Glutamatergic neuron (in vitro differentiated cells): ENCODE results near the gene MPND. TPM values are rescaled to one million over a fixed set of nuclear protein-coding genes. Genes with fewer than 3 reads are reported as not detected.

ENCODE experiments used
- DNase-seq: peaks from one replicate; pipeline ENCODE4 v3.0.0; 2022
- H3K27ac Mint-ChIP-seq: one replicate; pipeline ENCODE4 v1.8.0; 2020; ENCODE audit warnings: mild to moderate bottlenecking, mixed read lengths, inconsistent platforms; ENCODE audit not compliant: unreplicated experiment
- H3K27me3 Mint-ChIP-seq: one replicate; pipeline ENCODE4 v1.8.0; 2020; ENCODE audit warnings: mild to moderate bottlenecking, moderate library complexity, mixed read lengths, inconsistent platforms; ENCODE audit not compliant: unreplicated experiment
- H3K36me3 Mint-ChIP-seq: one replicate; pipeline ENCODE4 v1.8.0; 2020; ENCODE audit warnings: mild to moderate bottlenecking, mixed read lengths, inconsistent platforms; ENCODE audit not compliant: unreplicated experiment
- H3K4me1 Mint-ChIP-seq: one replicate; pipeline ENCODE4 v1.8.0; 2020; ENCODE audit warnings: mild to moderate bottlenecking, low read depth, mixed read lengths, inconsistent platforms; ENCODE audit not compliant: unreplicated experiment
- H3K4me3 Mint-ChIP-seq: one replicate; pipeline ENCODE4 v1.8.0; 2020; ENCODE audit warnings: mild to moderate bottlenecking, mixed read lengths, inconsistent platforms; ENCODE audit not compliant: unreplicated experiment
- H3K9me3 Mint-ChIP-seq: one replicate; pipeline ENCODE4 v1.8.0; 2020; ENCODE audit warnings: mild to moderate bottlenecking, moderate library complexity, mixed read lengths, inconsistent platforms; ENCODE audit not compliant: unreplicated experiment
- CTCF ChIP-seq: fragments of 200-600 bp; sonication (generic); IDR thresholded peaks from one replicate; pipeline ENCODE4 v1.5.0; 2021; ENCODE audit not compliant: partially characterized antibody, unreplicated experiment
- total RNA-seq: library from RNA; stranded (reverse); fragmentation: NEBNext Ultra II Directional; extraction: Animal tissue kit (Norgen Biotek cat#: 25700); gene quantifications from one replicate; pipeline ENCODE4 v1.2.1, GENCODE V29; 2021; ENCODE audit not compliant: unreplicated experiment

Gene MPND
- total RNA-seq, 1 donor from 2014 or later = 56.7 TPM

- Mint-ChIP-seq H3K27ac (no peak overlapping the region), H3K4me1 (peaks cover 29% of the 10 kb centered on the region), H3K36me3 (no peaks in the 10 kb centered on the region), H3K9me3 (no peaks in the 10 kb centered on the region), H3K4me3 (peak overlapping the region; percentile 51), H3K27me3 (peaks cover 18% of the 10 kb centered on the region)
- DNase-seq = no peak
- no peak for TF ChIP-seq CTCF
Observed at GRCh38 chr19:4373601-4374497, 30.5 kb downstream of the MPND start.

- Mint-ChIP-seq H3K27me3 (peaks cover 13% of the 10 kb centered on the region), H3K27ac (no peak overlapping the region), H3K4me1 (peaks cover 30% of the 10 kb centered on the region), H3K4me3 (no peak overlapping the region), H3K9me3 (no peaks in the 10 kb centered on the region), H3K36me3 (no peaks in the 10 kb centered on the region)
- no peak for DNase-seq
- TF ChIP-seq CTCF = no peak
Observed at GRCh38 chr19:4374498-4375163, 31.3 kb downstream of the MPND start.

- peaks cover 32% of the 10 kb centered on the region for H3K4me1 Mint-ChIP-seq
- no peaks in the 10 kb centered on the region for H3K36me3 Mint-ChIP-seq
- H3K9me3 Mint-ChIP-seq = peaks cover 1% of the 10 kb centered on the region
- no peak for TF ChIP-seq CTCF
- DNase-seq = no peak
- H3K27ac Mint-ChIP-seq = peak overlapping the region; percentile 55
- peak overlapping the region; percentile 30 for H3K4me3 Mint-ChIP-seq
- H3K27me3 Mint-ChIP-seq = peaks cover 10% of the 10 kb centered on the region
Observed at GRCh38 chr19:4375164-4376027, 32.0 kb downstream of the MPND start.

GRCh38 chr19:4376028-4376670 lies 32.8 kb downstream of the MPND start:
- TF ChIP-seq CTCF = no peak
- H3K4me1 Mint-ChIP-seq = peaks cover 31% of the 10 kb centered on the region
- H3K36me3 Mint-ChIP-seq = no peaks in the 10 kb centered on the region
- H3K27me3 Mint-ChIP-seq = peaks cover 7% of the 10 kb centered on the region
- DNase-seq = no peak
- peak overlapping the region; percentile 55 for H3K27ac Mint-ChIP-seq
- H3K9me3 Mint-ChIP-seq = peaks cover 3% of the 10 kb centered on the region
- peak overlapping the region; percentile 49 for H3K4me3 Mint-ChIP-seq
